GM19035 (cell line): ENCODE results near the gene DPH3.

ENCODE experiments used
- ATAC-seq: cut with Tn5 transposase; IDR thresholded peaks from one replicate; pipeline ENCODE4 v1.9.1; 2021; ENCODE audit not compliant: unreplicated experiment

Gene DPH3

GRCh38 chr3:16294844-16295243 is 30.1 kb upstream of the DPH3 start:
- no peak for ATAC-seq

GRCh38 chr3:16290827-16291196 is 26.1 kb upstream of the DPH3 start:
- no peak for ATAC-seq

GRCh38 chr3:16290007-16290826 is 25.5 kb upstream of the DPH3 start:
- ATAC-seq = no peak

- no peak for ATAC-seq
Measured at GRCh38 chr3:16289144-16289889, 24.6 kb upstream of the DPH3 start.

GRCh38 chr3:16288664-16289063 is 23.9 kb upstream of the DPH3 start:
- no peak for ATAC-seq

- ATAC-seq = no peak
Measured at GRCh38 chr3:16286751-16287543, 22.2 kb upstream of the DPH3 start.

GRCh38 chr3:16286161-16286560 is 21.4 kb upstream of the DPH3 start:
- peak; percentile 62 for ATAC-seq

- no peak for ATAC-seq
Measured at GRCh38 chr3:16284633-16285032, 19.9 kb upstream of the DPH3 start.

- no peak for ATAC-seq
Measured at GRCh38 chr3:16280671-16281070, 15.9 kb upstream of the DPH3 start.

- no peak for ATAC-seq
Measured at GRCh38 chr3:16279010-16279801, 14.5 kb upstream of the DPH3 start.

- no peak for ATAC-seq
Measured at GRCh38 chr3:16277471-16277870, 12.7 kb upstream of the DPH3 start.

- ATAC-seq = no peak
Measured at GRCh38 chr3:16273867-16274266, 9.1 kb upstream of the DPH3 start.

- no peak for ATAC-seq
Measured at GRCh38 chr3:16272588-16272987, 7.8 kb upstream of the DPH3 start.

- ATAC-seq = no peak
Measured at GRCh38 chr3:16270855-16271254, 6.1 kb upstream of the DPH3 start.

- ATAC-seq = no peak
Measured at GRCh38 chr3:16266714-16267113, 2.0 kb upstream of the DPH3 start.

- no peak for ATAC-seq
Measured at GRCh38 chr3:16265455-16265786, 678 bp upstream of the DPH3 start.

- no peak for ATAC-seq
Measured at GRCh38 chr3:16264174-16264707, 502 bp downstream of the DPH3 start.

- no peak for ATAC-seq
Measured at GRCh38 chr3:16262174-16262573, 2.6 kb downstream of the DPH3 start.

- no peak for ATAC-seq
Measured at GRCh38 chr3:16260046-16260445, 4.7 kb downstream of the DPH3 start.

GRCh38 chr3:16258866-16259265 is 5.9 kb downstream of the DPH3 start:
- no peak for ATAC-seq

- no peak for ATAC-seq
Measured at GRCh38 chr3:16258177-16258576, 6.6 kb downstream of the DPH3 start.
